ENCODE data around the gene MRPL23. TPM values are rescaled to one million over a fixed set of nuclear protein-coding genes. Genes with fewer than 3 reads are reported as not detected.
A peak's percentile ranks its signal among the peaks of the same experiment; 100 is the strongest.

MRPL23 gene
- total RNA-seq (2014; rRNA removed; shearing (Covaris generic); ENCODE audit: low replicate concordance) = 26.6 TPM in 1 of 2 replicates, not detected in the other

DNA sequence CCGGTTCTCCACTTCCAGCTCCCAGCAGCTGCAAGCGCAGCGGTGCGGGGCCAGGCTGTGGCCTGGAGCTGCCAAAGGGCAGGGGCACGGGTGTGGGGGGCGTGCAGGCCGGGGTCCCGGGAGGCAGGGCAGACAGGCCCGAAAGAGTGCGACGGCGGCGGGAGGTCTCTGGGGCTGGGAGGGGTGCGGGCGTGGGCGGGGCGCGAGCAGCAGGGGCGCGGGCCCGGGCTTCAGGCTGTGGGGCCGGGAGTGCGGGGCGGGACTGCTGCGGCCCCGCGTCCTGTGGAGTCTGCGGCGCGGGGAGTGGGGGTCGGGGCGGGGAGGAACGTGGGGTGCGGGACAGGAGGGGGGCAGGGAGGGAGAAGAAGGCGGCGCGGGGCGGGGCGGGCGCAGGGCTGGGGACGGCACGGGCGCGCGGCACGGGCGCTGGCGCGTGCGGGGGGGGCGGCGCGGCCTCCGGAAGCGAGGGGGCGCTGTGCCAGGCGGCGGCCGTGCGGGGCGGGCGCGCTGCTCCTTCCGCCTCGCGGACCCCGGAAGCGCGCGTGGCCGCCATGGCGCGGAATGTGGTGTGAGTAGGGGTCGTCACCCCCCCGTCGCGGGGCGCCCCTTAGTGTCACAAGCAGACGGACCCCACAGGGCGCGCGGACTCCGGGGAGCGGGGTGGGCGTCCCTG lies at the start of gene MRPL23:
Gene MRPL23, plus strand, starts transcription at position 521 of the 673 bp plus-strand sequence. Its CDS starts 31 bp downstream, at position 552.
- no peaks in the 10 kb centered on the region for H3K9me3 ChIP-seq
- DNase-seq = no peak
- no peaks in the 10 kb centered on the region for H3K36me3 ChIP-seq
- H3K27me3 ChIP-seq = no peaks in the 10 kb centered on the region
- H3K4me3 ChIP-seq = no peak within 1 kb of the TSS

DNA sequence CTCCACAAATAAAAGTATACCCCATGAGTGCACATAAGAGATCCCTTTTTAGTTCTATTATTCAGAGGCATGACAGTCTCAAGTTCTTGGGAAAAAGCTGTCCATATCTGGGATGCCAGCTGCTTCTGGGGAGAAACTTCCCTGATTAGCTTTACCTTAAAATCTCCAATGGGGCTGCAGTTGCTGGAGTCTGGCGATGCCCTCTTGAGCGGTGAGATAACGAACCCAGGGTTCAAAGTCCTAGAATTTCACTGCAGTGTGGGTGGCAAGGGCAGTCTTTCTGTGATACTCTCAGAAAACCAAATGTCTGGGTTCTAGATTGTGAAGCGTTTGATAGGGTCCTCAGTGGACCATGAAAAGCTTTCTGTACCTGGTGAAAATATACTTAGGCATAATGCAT lies 48.0 kb upstream of the MRPL23 start:
- Histone ChIP-seq H3K9me3 (no peaks in the 10 kb centered on the region), H3K27me3 (peaks cover 4% of the 10 kb centered on the region), H3K4me3 (no peak overlapping the region), H3K36me3 (no peaks in the 10 kb centered on the region)
- no peak for DNase-seq

DNA sequence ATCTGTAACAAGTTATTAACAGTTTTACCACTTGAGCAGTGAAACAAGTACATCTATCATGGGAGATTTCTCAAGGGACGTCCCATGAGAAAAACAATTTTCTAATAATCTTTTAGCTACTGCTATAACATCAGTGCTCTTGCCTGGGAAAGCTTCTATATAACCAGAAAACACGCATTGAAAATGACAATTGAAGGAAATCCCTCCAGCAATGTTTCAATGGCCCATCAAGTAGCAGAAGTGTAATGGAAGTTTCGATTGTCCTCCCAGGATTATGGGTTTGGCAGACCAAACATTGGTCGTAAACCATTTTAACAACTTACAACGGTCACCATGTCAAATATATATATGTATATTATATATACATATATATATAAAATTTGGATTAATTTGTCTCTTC lies 47.4 kb upstream of the MRPL23 start:
- peaks cover 4% of the 10 kb centered on the region for H3K27me3 ChIP-seq
- DNase-seq = no peak
- H3K9me3 ChIP-seq = no peaks in the 10 kb centered on the region
- no peak overlapping the region for H3K4me3 ChIP-seq
- no peaks in the 10 kb centered on the region for H3K36me3 ChIP-seq

GRCh38 chr11:1906181-1906580 lies 41.0 kb upstream of the MRPL23 start:
- Histone ChIP-seq H3K9me3 (no peaks in the 10 kb centered on the region), H3K36me3 (no peaks in the 10 kb centered on the region), H3K27me3 (no peaks in the 10 kb centered on the region), H3K4me3 (no peak overlapping the region)
- DNase-seq = no peak

DNA sequence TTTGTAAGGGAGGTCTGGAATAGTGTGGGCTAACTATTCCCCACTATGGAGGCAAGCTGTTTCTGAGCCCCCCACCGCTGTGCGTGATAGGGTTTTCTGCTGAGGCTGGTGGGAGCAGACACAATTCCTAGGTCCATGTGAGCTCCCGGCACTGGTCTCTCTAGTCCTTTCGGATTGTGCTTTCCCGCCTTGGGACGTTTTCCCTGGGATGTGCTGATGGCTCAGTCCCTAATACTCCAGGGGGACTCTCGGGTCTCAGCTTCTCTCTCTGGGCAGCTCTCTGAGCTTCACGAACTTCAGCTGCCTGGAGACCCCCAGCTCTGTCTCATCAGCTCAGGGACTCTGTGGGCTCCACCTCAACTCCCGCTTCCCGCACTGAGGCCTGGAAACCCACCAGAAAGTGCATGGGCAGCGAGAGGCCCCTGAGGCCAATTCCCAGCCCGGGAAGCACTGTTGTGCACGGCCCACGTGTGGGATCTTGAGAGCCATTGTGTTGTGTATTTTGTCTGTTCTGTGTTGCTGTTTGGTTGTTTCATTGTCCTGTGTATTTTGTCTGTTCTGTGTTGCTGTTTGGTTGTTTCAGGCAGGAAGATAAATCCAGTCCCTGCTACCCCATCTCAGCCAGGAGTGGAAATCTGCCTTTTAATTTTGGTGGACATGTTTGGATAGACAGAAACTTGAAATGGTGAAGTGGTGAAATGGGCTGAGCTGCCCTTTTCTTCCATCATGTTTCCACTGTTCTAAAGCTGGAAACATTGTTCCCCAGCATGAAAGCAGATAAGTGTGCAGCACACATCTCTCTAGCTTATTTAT lies 40.3 kb upstream of the MRPL23 start:
- no peak for DNase-seq
- H3K4me3 ChIP-seq = no peak overlapping the region
- no peaks in the 10 kb centered on the region for H3K9me3 ChIP-seq
- H3K27me3 ChIP-seq = no peaks in the 10 kb centered on the region
- H3K36me3 ChIP-seq = no peaks in the 10 kb centered on the region

DNA sequence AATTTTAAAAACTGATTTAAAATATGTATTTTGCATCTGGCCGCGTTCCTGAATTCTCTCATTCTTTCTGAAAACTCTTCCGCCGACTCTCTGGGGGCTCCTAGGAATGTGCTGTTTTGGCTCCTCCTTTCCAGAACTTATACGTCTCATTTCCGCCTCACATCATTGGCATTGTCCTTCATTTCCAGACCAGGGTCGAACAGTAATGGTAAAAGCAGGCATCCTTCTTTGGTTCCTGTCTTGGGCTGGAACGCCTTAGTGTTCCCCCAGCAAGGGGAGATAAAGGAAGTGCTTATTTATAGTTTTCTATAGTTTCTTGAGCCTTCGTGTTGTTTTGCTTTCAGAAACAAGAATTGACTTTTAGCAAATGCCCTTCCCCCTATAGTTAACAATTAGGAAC lies 38.5 kb upstream of the MRPL23 start:
- Histone ChIP-seq H3K4me3 (no peak overlapping the region), H3K9me3 (no peaks in the 10 kb centered on the region), H3K36me3 (no peaks in the 10 kb centered on the region), H3K27me3 (no peaks in the 10 kb centered on the region)
- DNase-seq = no peak

DNA sequence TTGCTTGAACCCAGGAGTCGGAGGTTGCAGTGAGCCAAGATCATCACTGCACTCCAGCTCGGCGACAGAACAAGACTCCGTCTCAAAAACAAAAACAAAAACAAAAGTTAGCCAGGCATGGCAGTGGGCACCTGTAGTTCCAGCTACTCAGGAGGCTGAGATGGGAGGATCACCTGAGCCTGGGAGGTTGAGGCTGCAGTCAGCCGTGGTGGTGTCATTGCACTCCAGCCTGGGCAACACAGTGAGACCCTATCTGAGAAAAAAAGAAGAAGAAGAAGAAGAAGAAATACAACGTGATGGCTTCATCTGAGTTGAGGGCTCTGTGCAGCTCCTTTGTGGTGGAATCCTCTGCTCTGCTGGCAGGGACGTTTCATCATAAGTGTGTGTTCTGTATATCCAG lies 37.6 kb upstream of the MRPL23 start:
- H3K36me3 ChIP-seq = no peaks in the 10 kb centered on the region
- no peaks in the 10 kb centered on the region for H3K27me3 ChIP-seq
- no peaks in the 10 kb centered on the region for H3K9me3 ChIP-seq
- no peak overlapping the region for H3K4me3 ChIP-seq
- DNase-seq = no peak

- DNase-seq = no peak
- Histone ChIP-seq H3K27me3 (no peaks in the 10 kb centered on the region), H3K36me3 (no peaks in the 10 kb centered on the region), H3K4me3 (no peak overlapping the region), H3K9me3 (no peaks in the 10 kb centered on the region)
Measured at GRCh38 chr11:1912289-1912878, 34.7 kb upstream of the MRPL23 start.

DNA sequence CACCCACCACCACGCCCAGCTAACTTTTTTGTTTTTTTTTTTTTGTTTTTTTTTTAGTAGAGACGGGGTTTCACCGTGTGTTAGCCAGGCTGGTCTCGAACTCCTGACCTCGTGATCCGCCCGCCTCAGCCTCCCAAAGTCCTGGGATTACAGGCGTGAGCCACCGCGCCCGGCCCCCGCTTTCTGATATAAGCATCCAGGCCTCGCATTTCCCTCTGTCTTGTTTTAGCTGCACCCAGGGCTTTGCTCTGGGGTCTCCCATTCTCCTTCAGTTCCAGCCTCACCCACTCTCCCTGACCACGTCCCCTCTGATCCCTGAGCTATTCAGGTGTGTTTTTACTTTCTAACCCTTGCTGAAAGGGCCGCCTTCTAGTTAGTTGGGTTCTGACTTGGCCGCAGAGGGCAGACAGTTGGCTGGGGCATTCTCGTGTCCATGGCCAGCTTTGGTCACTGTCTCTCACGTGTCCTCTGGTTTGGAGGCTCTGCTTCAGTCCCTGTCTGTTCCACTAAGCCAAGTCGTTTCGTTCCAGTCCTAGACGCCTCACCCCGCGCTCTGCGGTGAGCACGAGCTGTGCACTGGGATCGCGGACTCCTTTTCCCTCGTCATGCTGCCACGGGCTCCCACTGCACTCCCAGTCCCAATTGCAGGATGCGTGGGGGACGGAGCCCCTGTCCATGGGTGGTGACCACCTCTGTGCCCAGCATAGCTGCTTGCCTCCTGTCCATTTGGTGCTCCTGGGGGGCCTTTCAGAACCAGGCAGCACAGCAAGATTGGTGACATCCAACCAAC lies 33.7 kb upstream of the MRPL23 start:
- Histone ChIP-seq H3K4me3 (no peak overlapping the region), H3K27me3 (no peaks in the 10 kb centered on the region), H3K9me3 (no peaks in the 10 kb centered on the region), H3K36me3 (no peaks in the 10 kb centered on the region)
- DNase-seq = no peak

- no peaks in the 10 kb centered on the region for H3K36me3 ChIP-seq
- no peak overlapping the region for H3K4me3 ChIP-seq
- H3K9me3 ChIP-seq = no peaks in the 10 kb centered on the region
- no peak for DNase-seq
- no peaks in the 10 kb centered on the region for H3K27me3 ChIP-seq
Measured at GRCh38 chr11:1915795-1916131, 31.4 kb upstream of the MRPL23 start.

DNA sequence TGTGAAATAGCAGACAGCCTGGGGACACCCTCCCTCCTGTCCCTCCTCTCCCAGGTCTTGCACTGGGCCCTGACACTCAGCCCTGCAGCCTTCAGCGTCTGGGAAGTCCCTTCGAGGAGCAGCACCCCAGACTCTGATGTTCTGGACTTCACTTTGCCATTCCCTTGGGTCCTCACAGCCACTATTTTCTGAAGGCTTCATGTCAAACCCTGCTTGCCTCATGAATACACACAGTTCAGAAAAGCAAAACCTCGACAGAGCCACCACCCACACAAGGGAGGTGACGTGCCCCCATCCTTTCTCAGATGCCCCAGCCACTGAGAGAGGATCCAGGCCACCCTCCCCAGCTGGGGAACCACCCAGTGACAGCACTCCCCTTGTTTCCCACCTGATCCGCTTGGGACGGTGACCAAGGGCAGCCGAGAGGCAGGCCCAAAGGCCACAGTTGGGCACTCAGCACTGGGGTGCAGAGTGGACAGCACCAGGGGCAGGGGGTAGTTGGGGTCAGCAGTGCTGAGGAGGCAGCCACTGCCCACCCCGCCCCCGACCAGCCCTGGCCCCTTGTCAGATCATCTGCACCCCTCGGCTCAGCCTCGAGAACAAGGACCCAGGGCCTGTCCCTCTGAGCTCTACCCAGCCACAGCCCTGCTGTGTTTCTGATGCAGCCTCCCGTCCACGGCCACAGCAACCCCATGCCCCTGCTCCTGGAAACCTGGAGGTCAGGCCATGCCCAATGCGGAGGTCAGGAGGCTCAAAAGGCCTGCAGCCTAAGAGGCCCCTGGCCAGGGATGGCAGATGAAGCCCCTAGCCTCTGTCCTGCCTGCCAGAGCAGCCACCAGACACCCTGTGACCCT lies 30.8 kb upstream of the MRPL23 start:
- no peak for DNase-seq
- Histone ChIP-seq H3K4me3 (no peak overlapping the region), H3K27me3 (no peaks in the 10 kb centered on the region), H3K36me3 (no peaks in the 10 kb centered on the region), H3K9me3 (no peaks in the 10 kb centered on the region)

GRCh38 chr11:1916986-1917522 lies 30.1 kb upstream of the MRPL23 start:
- Histone ChIP-seq H3K4me3 (no peak overlapping the region), H3K27me3 (no peaks in the 10 kb centered on the region), H3K36me3 (no peaks in the 10 kb centered on the region), H3K9me3 (no peaks in the 10 kb centered on the region)
- DNase-seq = no peak

DNA sequence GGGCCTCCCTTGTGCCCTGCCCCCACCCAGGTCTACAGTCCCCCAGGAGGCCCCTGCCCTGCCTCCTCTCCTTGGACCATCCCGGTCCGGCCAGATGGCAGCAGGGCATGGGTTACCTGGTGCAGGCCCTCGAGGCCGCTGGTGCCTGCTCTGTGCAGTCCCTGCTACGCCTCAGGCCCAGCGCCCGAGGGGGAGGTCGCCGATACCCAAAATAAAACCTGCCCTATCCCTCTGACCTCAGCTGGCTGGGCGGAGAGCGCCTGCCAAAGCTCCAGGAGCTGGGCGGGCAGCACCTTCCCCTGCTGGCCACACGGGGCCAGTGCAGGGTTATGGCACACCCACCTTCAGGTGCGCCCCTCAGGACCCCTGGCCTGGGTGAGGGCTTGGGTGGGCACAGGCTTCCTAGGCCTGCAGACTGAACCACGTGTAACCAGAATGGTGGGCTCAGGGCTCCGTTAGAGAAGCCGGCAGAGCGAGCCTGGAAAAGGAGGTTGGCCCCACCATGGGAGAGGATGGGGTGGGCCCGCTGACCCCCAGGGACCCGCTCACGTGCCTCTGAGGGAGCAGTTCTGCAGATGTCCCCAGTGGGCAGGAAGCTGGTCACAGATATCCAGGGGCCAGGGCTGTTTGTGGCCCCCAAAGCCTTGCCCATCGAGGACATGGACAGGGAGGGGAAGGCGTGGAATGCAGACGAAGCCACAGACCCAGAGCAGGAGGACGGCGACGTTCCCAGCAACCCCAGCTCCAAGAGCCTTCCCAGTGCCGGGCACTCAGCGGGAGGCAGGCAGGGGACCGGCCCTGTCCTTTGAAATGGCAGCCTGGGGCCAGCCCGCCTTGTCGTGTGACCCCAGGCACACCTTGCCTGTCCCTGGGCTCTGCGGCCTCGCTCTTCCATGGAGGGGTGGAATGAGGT lies 29.4 kb upstream of the MRPL23 start:
- H3K27me3 ChIP-seq = no peaks in the 10 kb centered on the region
- no peak overlapping the region for H3K4me3 ChIP-seq
- H3K36me3 ChIP-seq = no peaks in the 10 kb centered on the region
- no peaks in the 10 kb centered on the region for H3K9me3 ChIP-seq
- DNase-seq = peak; percentile 42

GRCh38 chr11:1918436-1919315 lies 28.5 kb upstream of the MRPL23 start:
- Histone ChIP-seq H3K4me3 (no peak overlapping the region), H3K9me3 (no peaks in the 10 kb centered on the region), H3K27me3 (no peaks in the 10 kb centered on the region), H3K36me3 (no peaks in the 10 kb centered on the region)
- no peak for DNase-seq
